GM18502 (cell line): ENCODE data around the gene SH3GL2.

Experiments
- ATAC-seq: cut with Tn5 transposase; IDR thresholded peaks from one replicate; pipeline ENCODE4 v1.9.1; 2021; ENCODE audit warnings: mild to moderate bottlenecking; ENCODE audit not compliant: unreplicated experiment, poor library complexity

Gene SH3GL2

GRCh38 chr9:17799369-17799768 is 220.5 kb downstream of the SH3GL2 start:
- ATAC-seq, result no peak

- no peak for ATAC-seq
Observed at GRCh38 chr9:17800418-17800817, 221.6 kb downstream of the SH3GL2 start.

GRCh38 chr9:17802249-17802857 is 223.5 kb downstream of the SH3GL2 start:
- ATAC-seq, result no peak

GRCh38 chr9:17807613-17808282 is 228.9 kb downstream of the SH3GL2 start:
- ATAC-seq, result no peak

- no peak for ATAC-seq
Observed at GRCh38 chr9:17810317-17810716, 231.5 kb downstream of the SH3GL2 start.

GRCh38 chr9:17810728-17811571 is 232.1 kb downstream of the SH3GL2 start:
- peak; percentile 72 for ATAC-seq

- ATAC-seq, result no peak
Observed at GRCh38 chr9:17813798-17814197, 234.9 kb downstream of the SH3GL2 start.

- no peak for ATAC-seq
Observed at GRCh38 chr9:17816431-17817027, 237.7 kb downstream of the SH3GL2 start.

GRCh38 chr9:17824191-17824590 is 245.3 kb downstream of the SH3GL2 start:
- ATAC-seq, result no peak

- no peak for ATAC-seq
Observed at GRCh38 chr9:17824616-17825264, 245.9 kb downstream of the SH3GL2 start.

- ATAC-seq, result no peak
Observed at GRCh38 chr9:17825265-17825659, 246.4 kb downstream of the SH3GL2 start.

- no peak for ATAC-seq
Observed at GRCh38 chr9:17829064-17829463, 250.2 kb downstream of the SH3GL2 start.

- no peak for ATAC-seq
Observed at GRCh38 chr9:17829812-17830385, 251.0 kb downstream of the SH3GL2 start.

- no peak for ATAC-seq
Observed at GRCh38 chr9:17832812-17833211, 253.9 kb downstream of the SH3GL2 start.

- ATAC-seq, result no peak
Observed at GRCh38 chr9:17833846-17834245, 255.0 kb downstream of the SH3GL2 start.

- ATAC-seq, result no peak
Observed at GRCh38 chr9:17837965-17838364, 259.1 kb downstream of the SH3GL2 start.

- no peak for ATAC-seq
Observed at GRCh38 chr9:17839776-17840175, 260.9 kb downstream of the SH3GL2 start.

GRCh38 chr9:17843236-17843635 is 264.4 kb downstream of the SH3GL2 start:
- no peak for ATAC-seq
